GM03348 (cell line): Measurements from ENCODE around the gene CCL18.
"Not testable (repeated sequence)": the region's sequence is repeated elsewhere in the genome, so short reads cannot be mapped to it uniquely, and the experiment has no call there.

ENCODE experiments used
- DNase-seq: peaks from one replicate; pipeline ENCODE4 v3.0.0; 2012; ENCODE audit warnings: low spot score

CCL18 gene

DNA sequence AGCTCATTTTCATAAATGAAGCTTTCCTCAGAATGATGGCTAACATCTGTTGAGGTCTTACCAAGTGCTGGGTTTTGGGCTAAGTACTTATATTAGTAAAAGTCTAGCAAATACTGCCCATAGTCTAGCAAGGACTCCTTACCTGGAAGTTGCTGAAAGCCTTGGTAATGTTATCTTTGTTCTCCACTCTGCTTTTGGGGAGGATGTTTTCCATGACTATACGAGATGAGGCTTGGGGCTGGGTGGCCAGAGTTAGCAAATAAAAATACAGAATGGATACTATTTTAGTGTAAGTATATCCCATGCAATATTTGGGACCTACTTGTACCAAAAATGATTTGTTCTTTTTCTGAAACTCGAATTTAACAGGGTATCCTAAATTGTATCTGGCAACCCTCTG is 7.7 kb downstream of the CCL18 start:
- no peak for DNase-seq

DNA sequence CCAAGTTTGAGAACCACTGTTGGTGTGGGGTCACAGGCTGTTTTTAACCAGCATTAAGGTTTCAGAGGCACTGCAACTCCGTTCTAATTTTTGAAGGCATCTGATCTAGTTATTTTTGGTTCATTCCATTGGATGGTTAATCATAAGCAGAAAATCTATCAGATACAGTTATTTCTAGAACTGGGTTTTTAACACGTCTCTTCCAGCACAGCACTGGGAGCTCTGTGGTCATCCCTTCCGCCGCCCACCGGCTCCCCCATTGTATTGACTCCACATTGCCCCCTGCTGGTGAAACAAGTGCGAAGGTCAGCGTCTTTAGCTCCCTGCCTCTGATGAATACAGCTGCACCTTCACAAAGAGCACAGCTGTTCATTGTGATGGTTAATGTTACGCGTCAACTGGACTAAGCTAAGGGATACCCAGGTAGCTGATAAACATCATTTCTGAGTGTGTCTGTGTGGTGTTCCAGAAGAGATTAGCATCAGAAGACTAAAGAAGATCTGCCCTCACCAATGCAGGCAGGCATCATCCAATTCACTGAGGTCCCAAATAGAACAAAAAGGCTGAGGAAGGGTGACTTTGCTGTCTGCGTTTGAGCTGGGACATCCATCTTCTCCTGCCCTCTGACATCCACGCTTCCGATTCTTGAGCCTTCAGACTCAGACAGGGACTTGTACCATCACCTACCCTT is 8.5 kb downstream of the CCL18 start:
- DNase-seq, result peak; percentile 54

DNA sequence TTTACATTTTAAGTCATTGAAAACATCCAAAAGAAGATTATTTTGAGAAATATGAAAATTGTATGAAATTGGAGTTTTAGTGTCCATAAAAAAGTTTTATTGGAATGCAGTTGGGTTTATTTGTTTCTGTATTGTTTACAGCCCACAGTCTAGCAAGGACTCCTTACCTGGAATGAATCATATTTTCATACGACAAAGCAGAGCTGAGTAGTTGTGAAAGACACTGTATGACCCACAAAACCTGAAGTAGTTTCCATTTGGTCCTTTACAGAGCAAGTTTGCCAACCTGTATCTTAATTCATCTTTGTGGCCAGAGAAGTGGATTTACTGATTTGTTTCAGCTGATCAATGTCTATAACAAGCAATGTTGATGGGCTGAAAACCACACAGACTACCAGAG is 10.3 kb downstream of the CCL18 start:
- DNase-seq, result no peak

DNA sequence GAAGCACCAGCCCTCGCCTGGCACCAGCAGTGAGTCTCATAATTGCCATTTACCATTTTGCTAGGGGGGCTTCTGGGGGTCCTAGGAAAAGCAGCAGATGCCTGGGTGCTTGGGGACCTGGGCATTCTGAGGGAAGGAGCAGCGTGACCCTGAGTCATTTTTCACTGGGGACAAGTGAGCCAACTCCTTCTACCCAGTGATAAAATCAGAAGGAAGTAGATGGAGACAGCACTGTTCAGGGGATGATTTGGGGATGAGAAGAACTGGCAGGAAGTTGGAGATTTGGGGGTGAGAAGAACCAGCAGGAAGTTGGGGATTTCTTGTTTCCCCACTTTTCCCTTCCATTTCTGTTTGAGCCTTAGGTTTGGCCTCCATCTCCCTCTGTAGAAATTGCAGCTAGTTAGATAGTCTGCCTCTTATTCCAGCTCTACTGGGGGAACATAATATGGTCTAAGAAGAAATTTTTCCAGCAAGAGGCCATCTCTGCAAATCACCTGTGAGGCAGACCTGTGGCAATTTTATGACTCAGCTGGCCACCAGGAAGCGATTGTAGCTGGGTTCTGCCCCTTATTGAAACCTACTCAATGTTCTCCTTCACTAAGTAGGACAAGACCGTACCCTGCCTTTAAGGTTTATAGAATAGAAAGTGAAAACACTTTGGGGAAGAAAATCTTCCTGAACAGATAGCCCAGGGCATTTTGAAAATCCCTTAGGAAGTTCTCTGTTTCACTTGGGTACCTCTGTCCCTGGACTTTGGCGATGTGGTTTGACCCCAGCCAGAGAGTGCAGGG is 17.8 kb downstream of the CCL18 start:
- DNase-seq, result not testable (repeated sequence)

DNA sequence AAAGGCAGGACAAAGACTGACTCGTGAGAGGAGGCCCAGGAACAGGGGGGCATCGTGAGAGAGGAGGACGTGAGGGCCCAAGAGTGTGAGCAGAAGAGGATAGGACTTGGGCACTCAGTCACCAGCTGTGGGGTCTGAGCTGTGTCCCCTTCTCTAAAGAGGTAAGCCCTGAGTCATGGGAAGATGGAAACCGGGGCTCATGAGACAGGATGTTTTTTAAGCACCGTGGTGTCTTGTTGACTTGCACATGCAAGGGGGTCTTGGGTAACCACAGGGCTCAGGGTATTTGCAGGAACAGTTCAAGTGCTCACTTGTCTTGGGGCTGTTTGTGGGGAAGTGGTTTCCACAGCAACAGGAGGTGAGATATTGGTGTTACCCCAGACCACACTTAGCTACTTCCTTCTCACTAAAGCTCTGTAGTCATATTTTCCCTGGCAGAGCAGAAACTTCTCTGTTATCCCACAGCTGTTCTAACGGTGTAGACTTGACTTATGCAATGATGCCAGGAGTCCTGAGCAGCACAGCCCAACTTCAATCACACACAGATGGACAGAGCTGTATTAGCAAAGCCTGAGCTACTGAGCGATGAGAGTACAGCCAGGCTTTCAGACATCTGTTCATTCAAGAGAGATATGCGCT is 18.5 kb downstream of the CCL18 start:
- DNase-seq, result not testable (repeated sequence)

DNA sequence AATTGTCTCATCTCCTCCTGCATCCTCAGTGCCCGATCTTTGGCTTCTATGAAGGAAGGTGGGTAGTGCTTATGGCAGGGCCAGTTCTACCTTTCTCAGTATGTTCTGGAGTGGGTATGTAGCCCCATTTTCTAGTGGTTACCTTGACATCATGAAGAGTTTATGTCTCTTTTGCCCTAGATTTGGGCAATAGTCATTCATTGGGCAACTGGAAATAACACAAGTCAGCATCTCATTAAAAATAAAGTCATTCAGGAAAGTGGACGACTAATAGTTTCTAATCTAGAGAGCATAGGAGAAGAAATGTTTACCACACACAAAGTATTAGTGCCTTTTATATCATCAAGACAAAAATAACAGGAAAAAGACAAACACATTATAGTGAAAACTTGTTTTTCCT is 19.6 kb downstream of the CCL18 start:
- DNase-seq, result not testable (repeated sequence)

DNA sequence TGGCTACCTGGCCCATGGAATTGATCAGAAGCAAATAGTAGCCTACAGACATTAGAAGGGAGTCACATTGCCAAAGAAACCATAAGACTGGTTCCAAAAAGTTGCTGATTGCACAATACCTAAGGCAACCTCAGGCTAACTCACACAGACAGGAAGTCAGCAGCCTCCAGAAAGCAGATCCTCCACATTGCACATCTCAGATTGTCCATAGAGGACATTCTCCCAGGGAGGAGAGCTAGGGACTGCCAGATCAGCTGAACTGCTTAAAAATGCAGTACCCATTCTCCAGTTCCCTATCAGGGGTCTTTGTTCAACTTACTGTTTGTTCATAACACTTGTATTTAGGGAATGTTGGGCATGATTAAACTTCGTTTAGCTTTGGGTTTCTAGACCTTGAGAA is 21.7 kb downstream of the CCL18 start:
- DNase-seq, result no peak

DNA sequence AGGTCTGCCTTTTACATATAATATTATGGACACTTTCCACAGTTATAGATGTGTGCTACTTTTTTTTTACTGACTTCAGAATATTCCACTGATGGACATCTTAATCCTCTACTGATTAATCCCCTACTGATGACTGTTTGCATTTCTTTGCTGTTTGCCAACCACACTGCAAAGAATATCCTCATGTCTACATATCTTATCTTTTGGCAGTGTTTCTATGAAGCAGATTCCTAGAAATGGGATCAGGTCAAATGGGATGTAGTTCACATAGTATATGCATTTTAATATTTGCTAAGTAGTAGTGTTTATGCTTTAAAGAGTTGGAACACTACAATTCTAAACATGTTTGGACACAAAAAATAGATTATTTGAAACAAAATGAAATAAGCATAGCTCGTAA is 22.7 kb downstream of the CCL18 start:
- no peak for DNase-seq

DNA sequence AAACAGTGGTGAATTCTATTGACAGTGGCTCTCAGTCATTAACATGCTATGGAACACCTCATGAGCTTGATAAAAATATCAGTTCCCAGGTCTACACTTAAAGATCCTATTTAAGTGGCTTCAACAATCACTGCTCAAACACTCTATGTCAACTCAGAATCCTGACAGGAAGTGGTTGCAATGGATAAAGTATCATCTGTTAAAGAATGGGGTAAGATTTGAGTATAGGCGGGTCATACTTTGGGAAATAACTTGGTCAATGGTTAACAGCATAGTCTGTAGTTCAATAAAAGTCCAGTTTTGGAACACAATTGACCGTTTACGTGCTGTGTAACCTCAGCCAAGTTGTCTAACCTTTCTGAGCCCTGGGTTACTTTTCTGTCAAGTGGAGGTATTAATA is 23.4 kb downstream of the CCL18 start:
- not testable (repeated sequence) for DNase-seq

DNA sequence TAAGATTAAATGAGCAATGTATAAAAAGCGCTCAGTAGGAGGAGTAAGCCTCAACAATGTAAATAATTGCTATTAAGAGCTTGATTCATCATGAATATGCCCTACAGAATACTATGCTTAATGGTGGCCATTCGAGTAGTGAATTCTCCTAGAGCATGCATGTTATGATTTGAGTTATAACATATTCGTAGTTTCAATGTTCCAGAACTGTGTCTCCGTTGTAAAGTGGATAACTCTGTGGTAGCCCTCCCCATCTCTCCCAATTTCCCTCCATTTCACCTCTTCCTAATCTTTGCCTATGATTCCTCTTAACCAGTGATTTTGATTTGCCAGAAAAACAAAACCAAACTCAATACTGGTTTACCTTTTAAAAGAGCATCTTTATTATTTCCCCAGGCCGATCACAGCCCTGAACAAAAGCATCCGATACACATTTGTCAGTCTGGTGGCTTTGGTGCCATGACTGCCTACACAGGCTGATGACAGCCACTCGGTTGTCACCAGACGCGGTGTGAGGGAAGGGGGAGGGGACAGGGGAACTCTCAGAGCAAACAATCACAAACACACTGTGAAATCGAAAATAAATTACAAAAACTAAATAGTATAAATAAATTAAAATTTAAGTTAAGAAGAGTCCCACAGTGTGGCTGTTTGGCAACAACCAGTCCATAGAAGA is 24.0 kb downstream of the CCL18 start:
- not testable (repeated sequence) for DNase-seq

DNA sequence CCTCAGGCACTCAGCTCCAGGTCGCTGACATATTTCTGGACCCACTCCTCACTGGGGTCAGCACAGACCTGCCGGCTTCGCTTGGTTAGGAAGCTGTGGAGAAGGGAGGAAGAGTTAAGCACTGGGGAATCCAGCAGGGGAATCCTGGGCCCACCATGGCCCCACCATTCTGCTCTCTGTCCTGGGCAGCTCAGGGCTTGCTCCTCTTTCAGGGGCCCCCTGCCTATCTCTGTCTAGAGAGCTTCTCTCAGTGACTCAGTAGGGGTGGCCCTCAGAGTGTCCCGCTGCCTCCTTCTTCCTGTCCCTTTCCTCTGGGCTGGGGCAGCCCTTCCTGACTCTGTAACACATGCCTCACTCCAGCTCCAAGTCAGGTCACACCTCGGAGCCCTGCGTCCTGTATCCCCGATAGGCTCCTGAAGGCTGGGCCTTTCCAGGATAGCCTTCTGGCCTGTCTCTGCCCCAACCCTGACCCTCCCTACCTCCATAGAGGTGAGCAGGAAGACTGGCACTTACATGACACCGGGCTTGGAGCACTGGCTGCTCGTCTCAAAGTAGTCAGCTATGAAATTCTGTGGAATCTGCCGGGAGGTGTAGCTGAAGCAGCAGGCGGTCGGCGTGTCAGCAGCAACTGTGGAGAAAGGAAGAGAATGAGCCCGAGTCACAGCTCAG is 24.7 kb downstream of the CCL18 start:
- no peak for DNase-seq

DNA sequence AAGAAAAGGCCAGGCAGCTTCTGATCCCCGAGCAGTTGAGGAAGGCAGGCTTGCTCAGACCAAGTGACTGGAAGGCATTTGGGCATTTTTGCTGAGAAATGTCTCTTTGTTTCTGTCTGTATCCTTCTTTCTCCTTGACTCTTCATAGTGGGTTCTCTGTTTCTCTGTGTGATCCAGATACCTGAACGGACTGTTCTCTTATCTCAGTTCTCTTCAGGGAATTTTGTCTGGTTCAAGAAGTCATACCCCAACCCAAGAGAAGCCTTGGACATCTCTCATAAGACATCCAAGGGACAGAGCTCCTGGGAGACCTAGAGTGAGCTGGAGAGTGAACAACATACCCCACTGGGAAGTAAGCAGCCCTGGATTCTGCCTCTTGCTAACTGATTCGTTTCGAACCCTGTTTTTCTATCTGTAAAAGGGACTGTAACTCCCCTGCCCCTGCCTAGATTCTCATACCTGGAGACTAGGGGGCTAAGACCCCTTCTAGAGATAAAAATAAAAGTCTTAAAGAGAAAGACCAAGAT is 25.3 kb downstream of the CCL18 start:
- DNase-seq, result no peak

DNA sequence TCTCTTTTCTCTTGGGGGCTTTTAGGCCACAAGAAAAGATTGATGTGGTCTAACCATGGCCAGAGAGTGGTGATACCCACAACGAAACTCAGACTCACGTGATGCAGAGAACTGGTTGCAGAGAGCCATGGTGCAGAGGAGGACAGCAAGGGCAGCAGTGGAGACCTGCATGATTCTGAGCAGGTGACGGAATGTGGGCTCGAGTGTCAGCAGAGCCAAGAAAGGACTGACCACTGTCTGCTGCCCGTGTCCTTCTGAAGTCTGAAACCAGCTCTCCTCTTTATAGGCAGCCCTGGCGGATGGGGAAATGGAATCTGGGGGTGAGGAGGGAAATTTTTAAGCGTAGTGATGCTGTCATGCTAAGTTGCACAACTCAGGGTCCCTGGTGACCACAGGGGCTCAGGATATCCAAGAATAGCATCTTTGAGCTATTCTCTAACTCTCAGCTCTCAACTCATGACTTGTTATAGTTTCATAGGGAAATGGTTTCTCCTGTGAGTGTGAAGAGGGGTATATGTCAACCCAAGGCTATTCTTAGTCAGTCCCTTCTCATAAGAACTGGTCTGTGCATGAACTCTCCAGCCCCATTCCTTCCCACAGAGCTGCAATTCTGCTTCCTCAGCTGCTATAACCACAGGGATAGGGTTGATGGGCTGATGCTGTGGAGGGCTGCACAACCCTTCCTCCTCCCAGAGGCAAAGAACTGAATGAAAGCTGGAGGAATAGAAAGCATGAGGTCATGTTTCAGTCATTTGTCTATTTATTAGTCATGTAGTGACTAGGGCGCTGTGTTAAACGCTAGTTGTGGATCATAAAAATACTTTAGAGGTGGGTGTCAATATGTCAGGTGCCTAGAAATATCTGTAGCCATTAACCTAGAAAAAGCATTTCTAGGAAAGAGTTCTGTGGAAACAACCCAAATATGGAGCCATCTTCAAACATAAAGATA is 26.1 kb downstream of the CCL18 start, which contains the start of gene CCL3:
CCL3 (minus strand) TSS at position 256 of the 949 bp plus-strand sequence; CDS start at position 171, 85 bp downstream.
- no peak for DNase-seq

DNA sequence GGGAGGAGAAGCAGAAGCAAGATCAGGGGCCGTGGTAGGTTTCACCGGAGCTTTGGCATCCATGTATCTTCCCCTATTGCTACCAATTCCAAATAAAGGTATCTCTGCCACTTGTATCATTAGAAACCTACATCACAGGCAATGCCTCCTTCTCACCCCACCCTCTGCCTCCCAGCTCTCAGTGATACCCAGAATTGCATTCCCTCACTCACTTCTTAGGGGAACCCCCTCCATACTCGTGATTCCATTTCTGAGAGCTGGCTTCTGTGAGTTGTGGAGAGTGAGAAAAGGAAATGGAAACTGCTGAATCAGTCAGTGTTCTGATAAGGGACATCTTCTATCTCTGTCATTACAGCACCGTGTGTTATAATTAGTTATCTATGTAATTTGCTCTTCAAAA is 28.2 kb downstream of the CCL18 start:
- DNase-seq, result no peak

DNA sequence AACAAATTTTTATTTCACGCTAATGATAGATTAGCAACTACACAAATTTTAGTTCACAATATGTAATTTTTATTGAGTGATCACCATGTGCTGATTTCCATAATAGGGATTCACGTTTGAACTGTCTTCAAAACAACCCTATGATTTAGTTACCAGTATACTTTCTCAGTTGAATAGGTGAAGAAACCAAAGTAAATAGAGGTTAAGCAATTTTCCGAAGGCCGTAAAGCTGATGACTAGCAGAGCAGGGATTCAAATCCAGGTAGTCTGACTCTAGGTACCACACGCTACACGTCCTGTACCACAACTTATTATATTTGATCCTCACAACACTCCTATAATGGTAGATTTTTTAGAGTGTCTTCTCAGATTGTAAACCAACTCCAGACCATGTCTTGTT is 28.6 kb downstream of the CCL18 start:
- DNase-seq, result not testable (repeated sequence)

DNA sequence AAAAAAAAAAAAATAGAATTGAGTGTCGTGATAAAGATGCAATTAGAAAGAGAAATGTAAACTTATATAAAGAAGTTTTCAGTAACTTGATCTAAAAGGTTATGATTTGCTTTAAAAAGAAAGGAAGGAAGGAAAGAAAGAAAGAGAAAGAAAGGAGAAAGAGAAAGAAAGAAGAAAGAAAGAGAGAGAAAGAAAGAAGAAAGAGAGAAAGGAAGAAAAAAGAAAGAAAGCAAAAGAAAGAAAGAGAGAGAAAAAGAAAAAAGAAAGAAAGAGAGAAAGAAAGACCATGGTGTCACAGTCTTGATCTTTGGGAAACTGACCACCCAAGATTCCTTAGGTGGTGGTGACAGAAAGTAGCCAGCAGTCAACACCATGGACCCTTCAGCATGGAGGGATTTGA is 30.2 kb downstream of the CCL18 start:
- DNase-seq, result no peak

DNA sequence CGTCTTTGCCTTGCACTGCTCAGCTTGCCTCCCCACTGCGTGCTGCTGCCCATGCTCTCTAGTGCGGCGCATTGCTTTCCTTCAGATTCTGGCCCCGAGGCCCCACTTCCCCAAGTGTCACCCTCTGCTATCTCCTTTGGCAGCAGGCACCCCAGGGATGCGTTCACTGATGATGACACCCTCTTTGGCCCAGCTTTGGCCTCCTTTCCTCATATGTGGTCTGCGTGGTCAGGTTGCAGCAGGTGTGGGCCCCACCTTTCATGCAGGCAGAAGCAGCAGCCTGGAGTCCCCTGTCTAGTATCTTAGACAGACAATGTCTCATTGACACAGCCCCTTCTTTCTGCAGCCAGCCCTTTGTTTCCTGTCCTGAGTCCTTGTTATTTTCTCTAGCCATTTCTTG is 30.7 kb downstream of the CCL18 start:
- no peak for DNase-seq

DNA sequence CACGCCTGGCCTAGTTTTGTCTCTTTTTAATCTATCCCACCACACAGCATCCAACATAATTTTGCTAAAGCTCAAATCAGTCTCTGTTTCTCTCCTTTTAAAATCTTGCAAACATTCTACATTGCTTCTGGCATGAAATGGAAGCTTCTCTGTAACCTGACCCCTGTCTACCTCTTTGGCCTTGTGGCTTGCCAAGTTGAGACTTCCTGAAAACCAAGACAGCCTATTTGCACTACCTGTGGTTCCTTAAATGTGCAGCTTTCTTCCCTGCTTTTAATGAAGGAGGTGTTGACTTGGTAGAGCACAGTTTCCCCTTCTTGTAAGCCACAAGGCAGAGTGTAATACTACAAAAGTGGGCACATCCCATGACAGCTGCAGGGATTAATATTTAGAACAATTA is 31.9 kb downstream of the CCL18 start:
- DNase-seq, result no peak

DNA sequence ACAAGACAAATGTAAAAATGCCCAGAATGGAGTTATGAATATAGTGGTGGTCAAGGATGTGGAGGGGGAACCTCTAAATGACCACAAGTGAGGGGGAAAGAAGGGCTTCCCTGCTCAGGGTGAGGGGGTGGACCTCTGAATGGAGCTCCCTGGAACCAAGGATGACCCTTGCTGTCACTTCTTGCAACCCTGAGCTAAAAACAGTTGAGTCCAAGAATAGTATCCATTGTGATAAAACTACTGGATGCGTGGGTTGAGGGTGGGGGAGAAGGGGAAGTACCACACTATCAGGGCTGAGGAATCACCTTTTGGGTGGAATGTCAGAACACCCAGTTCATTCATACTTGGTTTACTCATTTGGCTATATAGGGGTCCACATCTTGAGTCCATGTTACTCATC is 34.9 kb downstream of the CCL18 start:
- DNase-seq, result not testable (repeated sequence)

DNA sequence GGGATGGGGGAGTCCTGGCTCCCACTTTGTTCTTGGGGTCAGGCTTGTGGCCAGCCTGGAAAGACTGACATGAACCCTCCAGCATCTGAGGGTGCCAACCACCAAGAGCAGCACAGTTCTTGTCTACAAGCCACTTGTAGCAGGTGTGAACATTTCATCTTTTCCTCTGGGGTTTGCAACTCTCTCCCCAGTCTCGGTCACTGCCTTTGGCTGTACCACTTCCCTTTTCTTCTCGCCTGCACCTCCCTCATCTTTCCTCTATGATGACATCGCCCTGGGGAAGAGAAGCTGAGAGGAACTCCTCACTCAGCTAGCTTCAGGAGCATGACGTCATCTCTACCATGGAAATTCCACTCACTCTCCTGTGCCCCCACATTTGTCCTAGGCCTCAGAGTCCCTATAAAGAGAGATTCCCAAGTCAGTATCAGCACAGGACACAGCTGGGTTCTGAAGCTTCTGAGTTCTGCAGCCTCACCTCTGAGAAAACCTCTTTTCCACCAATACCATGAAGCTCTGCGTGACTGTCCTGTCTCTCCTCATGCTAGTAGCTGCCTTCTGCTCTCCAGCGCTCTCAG is 39.4 kb downstream of the CCL18 start, which contains the start of gene CCL4:
CCL4 (plus strand) TSS at position 427 of the 575 bp plus-strand sequence; CDS start at position 506, 79 bp downstream.
- not testable (repeated sequence) for DNase-seq
